ENCODE data around the gene GPR157.

GPR157 gene

GRCh38 chr1:9052272-9053049 lies 76.4 kb downstream of the GPR157 start:
- no peak for DNase-seq (ENCODE audit: insufficient read length, low spot score)

GRCh38 chr1:9051379-9051778 lies 77.5 kb downstream of the GPR157 start:
- TF ChIP-seq POLR2AphosphoS5 (IDR thresholded peaks at IDR 0.05; ENCODE audit: low read depth, low read length) (0 out of 2 replicates have a peak, but pooled peaks have one; percentile 27), PAX5 (IDR thresholded peaks at IDR 0.05; ENCODE audit: insufficient read depth, low read length, severe bottlenecking) (no peak), POLR2A (IDR thresholded peaks at IDR 0.05; ENCODE audit: low read depth, low read length) (peak; percentile 19; the same call in 1 of the 2 replicates), SPI1 (IDR thresholded peaks at IDR 0.05; ENCODE audit: low read depth, low read length) (no peak), POU2F2 (IDR thresholded peaks at IDR 0.05; ENCODE audit: low read depth, low read length) (no peak), TAF1 (IDR thresholded peaks at IDR 0.05; ENCODE audit: low read depth, low read length) (no peak)
- FAIRE-seq, result no peak

More at GRCh38 chr1:9052272-9053049, 76.4 kb downstream of the GPR157 start:
- no peak for TF ChIP-seq SPI1 (IDR thresholded peaks at IDR 0.05; ENCODE audit: low read depth, low read length)
- TF ChIP-seq POLR2A (IDR thresholded peaks at IDR 0.05; ENCODE audit: low read depth, low read length), result 0 out of 2 replicates have a peak, but pooled peaks have one; percentile 21
- peak; percentile 23 for FAIRE-seq

GRCh38 chr1:9050803-9051202 lies 78.1 kb downstream of the GPR157 start:
- FAIRE-seq, result no peak

More at GRCh38 chr1:9051379-9051778, 77.5 kb downstream of the GPR157 start:
- DNase-seq (ENCODE audit: insufficient read length, low spot score), result no peak

More at GRCh38 chr1:9050803-9051202, 78.1 kb downstream of the GPR157 start:
- DNase-seq (ENCODE audit: insufficient read length, low spot score), result no peak
- TF ChIP-seq PAX5 (IDR thresholded peaks at IDR 0.05; ENCODE audit: insufficient read depth, low read length, severe bottlenecking) (no peak), POU2F2 (IDR thresholded peaks at IDR 0.05; ENCODE audit: low read depth, low read length) (no peak), POLR2AphosphoS5 (IDR thresholded peaks at IDR 0.05; ENCODE audit: low read depth, low read length) (no peak)
